Suprapubic skin (tissue), 4 donors: ENCODE data around the gene PRR12. TPM values are rescaled to one million over a fixed set of nuclear protein-coding genes. Genes with fewer than 3 reads are reported as not detected.

ENCODE experiments used
- DNase-seq, 2 donors: peaks; one replicate each; pipeline ENCODE4 v3.0.0-alpha.2; 2019; ENCODE audit warnings: low spot score in 2 of 2
- H3K27ac ChIP-seq: fragments of 200-600 bp; sonication (generic); one replicate; pipeline ENCODE4 v1.5.1; 2019
- H3K27me3 ChIP-seq: fragments of 200-600 bp; sonication (generic); one replicate; pipeline ENCODE4 v1.5.1; 2019
- H3K36me3 ChIP-seq: fragments of 200-600 bp; sonication (generic); one replicate; pipeline ENCODE4 v1.5.1; 2019
- H3K4me1 ChIP-seq: fragments of 200-600 bp; sonication (generic); one replicate; pipeline ENCODE4 v1.5.1; 2019
- H3K4me3 ChIP-seq: fragments of 200-600 bp; sonication (generic); one replicate; pipeline ENCODE4 v1.5.1; 2019; ENCODE audit warnings: mild to moderate bottlenecking
- H3K9me3 ChIP-seq: fragments of 200-600 bp; sonication (generic); one replicate; pipeline ENCODE4 v1.5.1; 2019
- CTCF ChIP-seq, 2 donors: fragments of 200-600 bp in 1 of 2; fragments of 450-650 bp in 1 of 2; sonication (generic) in 1 of 2; IDR thresholded peaks; one replicate each; pipeline ENCODE4 v1.5.1; 2016 to 2019; ENCODE audit warnings: antibody characterized with exemption in 2 of 2, mild to moderate bottlenecking in 1 of 2, moderate library complexity in 1 of 2
- EP300 ChIP-seq: sonication (generic); formaldehyde crosslinking; IDR thresholded peaks from one replicate; pipeline ENCODE4 v1.6.1; 2017; ENCODE audit warnings: antibody characterized with exemption
- POLR2A ChIP-seq, 2 donors: fragments of 450-650 bp; IDR thresholded peaks; one replicate each; pipeline ENCODE4 v1.6.1; 2017; ENCODE audit warnings: antibody characterized with exemption in 2 of 2, mild to moderate bottlenecking in 2 of 2, moderate library complexity in 2 of 2
- POLR2AphosphoS5 ChIP-seq, 3 donors: sonication (generic); formaldehyde crosslinking; IDR thresholded peaks; one replicate each; pipeline ENCODE4 v1.6.1; 2017; ENCODE audit warnings: antibody characterized with exemption in 3 of 3
- WGBS: methylation state at CpG from one replicate; pipeline ENCODE4 v1.1.5; 2018; 5-methylcytosine and 5-hydroxymethylcytosine counted together
- total RNA-seq, 4 donors: library from RNA; depleted of rRNA; stranded (reverse); fragments of >200 nt; gene quantifications; one replicate each; pipeline ENCODE4 v1.1.0, GENCODE V29; 2016

Gene PRR12
- total RNA-seq, 4 donors from 2014 or later = 24.6 to 50.3 (median 38.9) TPM

- no peak for DNase-seq
- Histone ChIP-seq H3K27me3 (no peaks in the 10 kb centered on the region), H3K27ac (no peak overlapping the region), H3K36me3 (peaks cover 57% of the 10 kb centered on the region), H3K4me3 (no peak overlapping the region), H3K9me3 (no peaks in the 10 kb centered on the region), H3K4me1 (peaks cover 20% of the 10 kb centered on the region)
- WGBS = 92% methylated on average over 15 of the region's 18 CpGs
- TF ChIP-seq POLR2A (IDR thresholded peaks at IDR 0.05) = no peak
- no peak for TF ChIP-seq POLR2AphosphoS5 (IDR thresholded peaks at IDR 0.05)
- TF ChIP-seq EP300 = no peak
- TF ChIP-seq CTCF (IDR thresholded peaks at IDR 0.05) = no peak
These were observed 33.2 kb upstream of the PRR12 start for GRCh38 chr19:49557641-49558325.

GRCh38 chr19:49558591-49558990, 32.4 kb upstream of the PRR12 start:
- peaks cover 18% of the 10 kb centered on the region for H3K4me1 ChIP-seq

GRCh38 chr19:49559443-49559842, 31.5 kb upstream of the PRR12 start:
- H3K27me3 ChIP-seq = no peaks in the 10 kb centered on the region
- TF ChIP-seq POLR2AphosphoS5 (IDR thresholded peaks at IDR 0.05) (no peak), POLR2A (IDR thresholded peaks at IDR 0.05) (no peak), CTCF (IDR thresholded peaks at IDR 0.05) (no peak), EP300 (no peak)
- H3K4me3 ChIP-seq = no peak overlapping the region
- no peak for DNase-seq
- peaks cover 57% of the 10 kb centered on the region for H3K36me3 ChIP-seq
- WGBS = 97% methylated on average over 3 of the region's 3 CpGs
- peaks cover 12% of the 10 kb centered on the region for H3K4me1 ChIP-seq
- H3K27ac ChIP-seq = no peak overlapping the region
- no peaks in the 10 kb centered on the region for H3K9me3 ChIP-seq

More at GRCh38 chr19:49558591-49558990, 32.4 kb upstream of the PRR12 start:
- H3K9me3 ChIP-seq = no peaks in the 10 kb centered on the region
- H3K27me3 ChIP-seq = no peaks in the 10 kb centered on the region
- TF ChIP-seq EP300 (no peak), POLR2AphosphoS5 (IDR thresholded peaks at IDR 0.05) (no peak), CTCF (IDR thresholded peaks at IDR 0.05) (no peak), POLR2A (IDR thresholded peaks at IDR 0.05) (no peak)
- no peak overlapping the region for H3K27ac ChIP-seq
- H3K36me3 ChIP-seq = peaks cover 57% of the 10 kb centered on the region
- no peak overlapping the region for H3K4me3 ChIP-seq
- DNase-seq = no peak
- 87% methylated on average over 7 of the region's 7 CpGs for WGBS

- 65% methylated on average over 14 of the region's 15 CpGs for WGBS
- no peak overlapping the region for H3K27ac ChIP-seq
- peaks cover 12% of the 10 kb centered on the region for H3K4me1 ChIP-seq
- no peak for DNase-seq
- no peaks in the 10 kb centered on the region for H3K9me3 ChIP-seq
- peaks cover 53% of the 10 kb centered on the region for H3K36me3 ChIP-seq
- H3K27me3 ChIP-seq = no peaks in the 10 kb centered on the region
- TF ChIP-seq CTCF (IDR thresholded peaks at IDR 0.05) = no peak
- no peak overlapping the region for H3K4me3 ChIP-seq
These were observed 31.1 kb upstream of the PRR12 start for GRCh38 chr19:49559928-49560327.

- H3K36me3 ChIP-seq = peaks cover 48% of the 10 kb centered on the region
- no peaks in the 10 kb centered on the region for H3K27me3 ChIP-seq
- DNase-seq = no peak
- 71% methylated on average over 11 of the region's 15 CpGs for WGBS
- H3K27ac ChIP-seq = no peak overlapping the region
- H3K4me3 ChIP-seq = no peak overlapping the region
- no peaks in the 10 kb centered on the region for H3K9me3 ChIP-seq
- no peak for TF ChIP-seq EP300
- TF ChIP-seq POLR2A (IDR thresholded peaks at IDR 0.05) = no peak
- TF ChIP-seq CTCF (IDR thresholded peaks at IDR 0.05) = no peak
- no peak for TF ChIP-seq POLR2AphosphoS5 (IDR thresholded peaks at IDR 0.05)
- peaks cover 12% of the 10 kb centered on the region for H3K4me1 ChIP-seq
These were observed 30.6 kb upstream of the PRR12 start for GRCh38 chr19:49560358-49560900.
